HG03432 (cell line): Measurements from ENCODE around the gene CLASP1.
"Not testable (repeated sequence)": the region's sequence is repeated elsewhere in the genome, so short reads cannot be mapped to it uniquely, and the experiment has no call there.

Experiments used
- ATAC-seq: cut with Tn5 transposase; IDR thresholded peaks from one replicate; pipeline ENCODE4 v1.9.1; 2021; ENCODE audit warnings: mild to moderate bottlenecking, moderate library complexity; ENCODE audit not compliant: unreplicated experiment

The CLASP1 gene

GRCh38 chr2:121438290-121438689, 211.0 kb downstream of the CLASP1 start:
- not testable (repeated sequence) for ATAC-seq

GRCh38 chr2:121436918-121437317, 212.3 kb downstream of the CLASP1 start:
- ATAC-seq = no peak

- ATAC-seq = no peak
Measured at GRCh38 chr2:121435790-121436189, 213.5 kb downstream of the CLASP1 start.

GRCh38 chr2:121431214-121431613, 218.0 kb downstream of the CLASP1 start:
- ATAC-seq = no peak

GRCh38 chr2:121429927-121430520, 219.2 kb downstream of the CLASP1 start:
- ATAC-seq = no peak

- no peak for ATAC-seq
Measured at GRCh38 chr2:121429119-121429903, 220.0 kb downstream of the CLASP1 start.

GRCh38 chr2:121427187-121427689, 222.0 kb downstream of the CLASP1 start:
- no peak for ATAC-seq

GRCh38 chr2:121420486-121420885, 228.8 kb downstream of the CLASP1 start:
- no peak for ATAC-seq

- no peak for ATAC-seq
Measured at GRCh38 chr2:121419081-121419699, 230.1 kb downstream of the CLASP1 start.

- no peak for ATAC-seq
Measured at GRCh38 chr2:121418494-121419058, 230.7 kb downstream of the CLASP1 start.

- no peak for ATAC-seq
Measured at GRCh38 chr2:121417826-121418225, 231.4 kb downstream of the CLASP1 start.

GRCh38 chr2:121415727-121416126, 233.5 kb downstream of the CLASP1 start:
- no peak for ATAC-seq

- no peak for ATAC-seq
Measured at GRCh38 chr2:121412349-121412748, 236.9 kb downstream of the CLASP1 start.

- ATAC-seq = no peak
Measured at GRCh38 chr2:121409966-121410365, 239.3 kb downstream of the CLASP1 start.

- ATAC-seq = no peak
Measured at GRCh38 chr2:121409388-121409787, 239.9 kb downstream of the CLASP1 start.

GRCh38 chr2:121408641-121409040, 240.6 kb downstream of the CLASP1 start:
- no peak for ATAC-seq

- ATAC-seq = no peak
Measured at GRCh38 chr2:121405233-121405632, 244.0 kb downstream of the CLASP1 start.

- no peak for ATAC-seq
Measured at GRCh38 chr2:121400201-121400600, 249.1 kb downstream of the CLASP1 start.

GRCh38 chr2:121398853-121399252, 250.4 kb downstream of the CLASP1 start:
- no peak for ATAC-seq

GRCh38 chr2:121390082-121390692, 259.1 kb downstream of the CLASP1 start:
- ATAC-seq = no peak

GRCh38 chr2:121388371-121388770, 260.9 kb downstream of the CLASP1 start:
- ATAC-seq = no peak
